K562 (cell line): ENCODE data around the gene SPAG16. TPM values are rescaled to one million over a fixed set of nuclear protein-coding genes. Genes with fewer than 3 reads are reported as not detected.

Experiments
- ATAC-seq: fragments of 200-7000 bp; cut with Tn5 transposase; 3 replicates; pipeline ENCODE4 v1.9.1; 2020; ENCODE audit warnings: moderate library complexity
- BruUV-seq: library from RNA; stranded (reverse); fragments of 400-500 nt; replicated peaks from 2 replicates; lab custom pipeline; 2021; lab: Mats Ljungman, UMichigan
- CTCF ChIA-PET: fragments of 300-600 bp; formaldehyde crosslinking; extraction: SDS; loops from one replicate; lab custom pipeline; 2021; ENCODE audit warnings: low intra/inter-chr PET ratio; lab: Yijun Ruan, JAX
- POLR2A ChIA-PET: fragments of 300-600, 350-650 bp; sonication (Branson Sonifier 250); formaldehyde crosslinking; extraction: SDS; loops from one replicate; lab custom pipeline; 2021; ENCODE audit warnings: antibody characterized with exemption, inconsistent platforms; lab: Yijun Ruan, JAX
- DNase-seq, 4 experiments: peaks; one replicate each; pipeline versions ENCODE4 v3.0.0 to v3.0.0-alpha.2; 2011 to 2018; ENCODE audit warnings: low spot score in 3 of 4, mixed read lengths in 3 of 4; ENCODE audit errors: extremely low read depth in 1 of 4
- FAIRE-seq: peaks from 2 replicates; lab custom pipeline; 2011; peaks lifted over from hg19 to GRCh38; lab: Jason Lieb, UNC
- H2AFZ ChIP-seq: 2 replicates; pipeline ENCODE4 v1.6.0; 2011; ENCODE audit warnings: low read depth, low read length, control low read depth, inconsistent platforms
- H3K27ac ChIP-seq: fragments of 200-600 bp; 3 replicates; pipeline ENCODE4 v1.8.0; 2011; ENCODE audit warnings: low read depth, mild to moderate bottlenecking, control low read depth, inconsistent platforms, low read length, moderate library complexity, mixed read lengths; ENCODE audit errors: extremely low read depth
- H3K27me3 ChIP-seq, 2 experiments: fragments of 300-600 bp in 1 of 2; 2 replicates in 1 of 2; 3 replicates in 1 of 2; pipeline versions ENCODE4 v1.6.0 to v1.8.0; 2011; ENCODE audit warnings: inconsistent platforms in 2 of 2, low read length in 2 of 2, mild to moderate bottlenecking in 1 of 2, mixed read lengths in 1 of 2, moderate library complexity in 1 of 2; ENCODE audit not compliant: control insufficient read depth in 2 of 2, insufficient read depth in 2 of 2
- H3K36me3 ChIP-seq: fragments of 300-600 bp; 3 replicates; pipeline ENCODE4 v1.8.0; 2011; ENCODE audit warnings: mild to moderate bottlenecking, low read length, inconsistent platforms; ENCODE audit not compliant: control insufficient read depth, insufficient read depth
- H3K4me1 ChIP-seq, 2 experiments: fragments of 200-600 bp in 1 of 2; replicated peaks in 1 of 2; 2 replicates in 1 of 2; 3 replicates in 1 of 2; pipeline versions ENCODE4 v1.5.1 to v1.8.0; 2011; ENCODE audit warnings: inconsistent platforms in 2 of 2, low read length in 2 of 2, mild to moderate bottlenecking in 1 of 2, mixed read lengths in 1 of 2, moderate library complexity in 1 of 2; ENCODE audit not compliant: control insufficient read depth in 2 of 2, insufficient read depth in 2 of 2
- H3K4me2 ChIP-seq: 2 replicates; pipeline ENCODE4 v1.6.1; 2011; ENCODE audit warnings: low read length, control low read depth, inconsistent platforms, mixed read lengths; ENCODE audit not compliant: insufficient read depth
- H3K4me3 ChIP-seq: fragments of 200-600 bp; sonication (generic), shearing (Covaris generic); 2 replicates; pipeline ENCODE4 v1.5.1; 2016; ENCODE audit warnings: control low read depth, inconsistent platforms
- H3K79me2 ChIP-seq: fragments of 200-600 bp; 3 replicates; pipeline ENCODE4 v1.8.0; 2011; ENCODE audit warnings: low read length, inconsistent platforms; ENCODE audit not compliant: control insufficient read depth, insufficient read depth
- H3K9ac ChIP-seq, 2 experiments: 2 replicates each; pipeline versions ENCODE4 v1.6.0 to v1.6.1; 2011; ENCODE audit warnings: low read depth in 2 of 2, low read length in 2 of 2, control low read depth in 1 of 2, inconsistent platforms in 1 of 2, mild to moderate bottlenecking in 1 of 2, mixed read lengths in 1 of 2; ENCODE audit not compliant: insufficient read depth in 1 of 2
- H3K9me1 ChIP-seq: one replicate; pipeline ENCODE4 v1.6.0; 2011; ENCODE audit warnings: inconsistent platforms, mild to moderate bottlenecking, low read length, moderate library complexity; ENCODE audit not compliant: control insufficient read depth, insufficient read depth
- H3K9me3 ChIP-seq: replicated peaks from 2 replicates; pipeline ENCODE4 v1.5.1; 2011; ENCODE audit warnings: low read depth, low read length, inconsistent platforms; ENCODE audit not compliant: control insufficient read depth, insufficient read depth
- H4K20me1 ChIP-seq: replicated peaks from 2 replicates; pipeline ENCODE4 v1.6.1; 2011; ENCODE audit warnings: low read length, inconsistent platforms, mixed read lengths; ENCODE audit not compliant: control insufficient read depth, insufficient read depth
- BHLHE40 ChIP-seq: IDR thresholded peaks from 2 replicates; pipeline ENCODE4 v1.6.1; 2011; ENCODE audit warnings: low read length, improper control_type of control experiment
- BRF2 ChIP-seq: IDR thresholded peaks from 3 replicates; pipeline ENCODE4 v1.6.1; 2011; ENCODE audit warnings: borderline replicate concordance, mild to moderate bottlenecking; ENCODE audit not compliant: insufficient read length, insufficient read depth
- FOS ChIP-seq: IDR thresholded peaks from 3 replicates; pipeline ENCODE4 v1.6.1; 2011; ENCODE audit not compliant: insufficient read length; ENCODE audit errors: extremely low read depth
- FOXJ3 ChIP-seq: sonication (generic); formaldehyde crosslinking; IDR thresholded peaks from 2 replicates; pipeline ENCODE4 v1.4.0; 2020; ENCODE audit warnings: mild to moderate bottlenecking, missing genetic modification reagents
- GABPA ChIP-seq: fragments of 200-800 bp; sonication (Bioruptor generic); conservative IDR thresholded peaks from 2 replicates; pipeline ENCODE4 v1.6.1; 2016; ENCODE audit warnings: low read depth, missing genetic modification characterization, missing compliant biosample characterization
- KAT2B ChIP-seq: IDR thresholded peaks from one replicate; pipeline ENCODE4 v1.6.1; 2012; ENCODE audit warnings: low read depth, mild to moderate bottlenecking, control low read depth, inconsistent platforms, low read length, moderate library complexity
- KLF13 ChIP-seq: fragments of 450-650 bp; IDR thresholded peaks from 2 replicates; pipeline ENCODE4 v1.6.1; 2016; ENCODE audit warnings: missing genetic modification characterization, low read depth, mild to moderate bottlenecking, missing compliant biosample characterization, moderate library complexity, borderline replicate concordance
- NEUROD1 ChIP-seq: fragments of 150-350 bp; IDR thresholded peaks from 2 replicates; pipeline ENCODE4 v1.6.1; 2014; ENCODE audit warnings: borderline replicate concordance, low read length, low read depth; ENCODE audit not compliant: partially characterized antibody
- PCBP1 ChIP-seq: fragments of 200-400 bp; formaldehyde crosslinking; IDR thresholded peaks from 2 replicates; pipeline ENCODE4 v1.6.1; 2018; ENCODE audit warnings: mild to moderate bottlenecking, low read depth, low read length; ENCODE audit not compliant: poor library complexity, severe bottlenecking
- PTRF ChIP-seq: fragments of 450-650 bp; IDR thresholded peaks from 2 replicates; pipeline ENCODE4 v1.6.1; 2016; ENCODE audit warnings: mild to moderate bottlenecking, missing genetic modification characterization, missing compliant biosample characterization
- SLC30A9 ChIP-seq: fragments of 250-450 bp; sonication (Bioruptor Pico); IDR thresholded peaks from 2 replicates; pipeline ENCODE4 v1.8.0; 2022; ENCODE audit warnings: mild to moderate bottlenecking, moderate library complexity
- TEAD4 ChIP-seq, 2 experiments: sonication (generic) in 1 of 2; formaldehyde crosslinking in 1 of 2; IDR thresholded peaks; 2 replicates each; pipeline versions ENCODE4 v1.6.1 to v1.8.0; 2012 to 2022; ENCODE audit warnings: borderline replicate concordance in 1 of 2, inconsistent platforms in 1 of 2, low read length in 1 of 2, mild to moderate bottlenecking in 1 of 2, missing genetic modification reagents in 1 of 2
- ZBTB34 ChIP-seq: fragments of 250-450 bp; sonication (Bioruptor Pico); IDR thresholded peaks from 2 replicates; pipeline ENCODE4 v1.8.0; 2021; ENCODE audit warnings: mild to moderate bottlenecking, moderate library complexity
- ZBTB9 ChIP-seq: fragments of 450-650 bp; formaldehyde crosslinking; IDR thresholded peaks from 2 replicates; pipeline ENCODE4 v1.4.0; 2020; ENCODE audit warnings: mild to moderate bottlenecking, moderate library complexity
- ZFP91 ChIP-seq: sonication (generic); formaldehyde crosslinking; IDR thresholded peaks from 2 replicates; pipeline ENCODE4 v1.8.0; 2022; ENCODE audit warnings: mild to moderate bottlenecking, missing genetic modification reagents
- ZFX ChIP-seq: sonication (generic); formaldehyde crosslinking; IDR thresholded peaks from 2 replicates; pipeline ENCODE4 v1.8.0; 2022; ENCODE audit warnings: mild to moderate bottlenecking, missing genetic modification reagents, moderate library complexity
- ZNF143 ChIP-seq: sonication (generic); formaldehyde crosslinking; IDR thresholded peaks from 2 replicates; pipeline ENCODE4 v1.9.0; 2022; ENCODE audit warnings: mild to moderate bottlenecking, missing genetic modification reagents
- ZZZ3 ChIP-seq: fragments of 450-650 bp; IDR thresholded peaks from 2 replicates; pipeline ENCODE4 v1.6.1; 2016; ENCODE audit warnings: antibody characterized with exemption, mild to moderate bottlenecking, moderate library complexity
- WGBS: fragments of 100-300 bp; shearing (Covaris generic); methylation state at CpG from one replicate; pipeline ENCODE4 v1.1.6; 2016; ENCODE audit warnings: low coverage, mixed read lengths; ENCODE audit not compliant: insufficient coverage; ENCODE audit errors: missing lambda C conversion rate; 5-methylcytosine and 5-hydroxymethylcytosine counted together
- in situ Hi-C: fragments of 300-500 bp; cut with MboI; formaldehyde crosslinking; loops from 4 replicates; pipeline ENCODE4 v1.15.0; 2018; ENCODE audit warnings: inconsistent platforms, mixed read lengths
- intact Hi-C: fragments of 100-400 bp; cut with micrococcal nuclease; formaldehyde crosslinking; loops from 2 replicates; pipeline ENCODE4 v1.14.2; 2022
- polyA plus RNA-seq, 8 experiments: library from polyadenylated mRNA; depleted of rRNA in 4 of 8; stranded (reverse) in 5 of 8; unstranded in 3 of 8; fragments of >200 nt; fragmentation: Nextera tagmentation in 2 of 8; fragmentation: Illumina TruSeq in 1 of 8; extraction: Ambion mirVana in 2 of 8; extraction: Trizol in 1 of 8; gene quantifications; 2 replicates each; pipeline versions ENCODE4 v1.2.1 to v1.2.3, GENCODE V29; 2011 to 2014; ENCODE audit warnings: inconsistent platforms in 1 of 8, missing spikeins in 1 of 8
- total RNA-seq, 7 experiments: library from RNA; depleted of rRNA in 6 of 7; stranded (reverse); fragments of >200 nt in 6 of 7; fragmentation: Illumina TruSeq in 2 of 7; extraction: Trizol in 2 of 7; gene quantifications; 2 replicates each; pipeline versions ENCODE4 v1.2.1 to v1.2.3, GENCODE V29; 2011 to 2021; ENCODE audit warnings: low replicate concordance in 1 of 7

SPAG16 gene
- total and polyA plus RNA-seq, 9 of the 15 experiments (the other 6 are each of a cell fraction or from before 2014, with no cell fraction given), result 0.98 to 5.9 (median 3.5) TPM

GRCh38 chr2:213545481-213545880 is 261.2 kb downstream of the SPAG16 start:
- H3K79me2 ChIP-seq, result no peaks in the 10 kb centered on the region
- 4% methylated on average over 2 of the region's 2 CpGs for WGBS
- H2AFZ ChIP-seq, result no peak overlapping the region
- no TSS peak for BruUV-seq
- ChIA-PET POLR2A (no interaction called here), CTCF (no interaction called here)
- no peak for FAIRE-seq
- no peak overlapping the region for H3K9ac ChIP-seq
- in situ Hi-C loops, result no loop called here
- no peaks in the 10 kb centered on the region for H3K27me3 ChIP-seq
- ATAC-seq, result no peak
- H3K4me2 ChIP-seq, result no peak overlapping the region
- no peaks in the 10 kb centered on the region for H3K4me1 ChIP-seq
- H3K4me3 ChIP-seq, result no peak overlapping the region
- no peak overlapping the region for H3K27ac ChIP-seq
- no peaks in the 10 kb centered on the region for H4K20me1 ChIP-seq
- no peaks in the 10 kb centered on the region for H3K9me1 ChIP-seq
- intact Hi-C loops, result no loop called here
- no peaks in the 10 kb centered on the region for H3K36me3 ChIP-seq
- no peaks in the 10 kb centered on the region for H3K9me3 ChIP-seq
- DNase-seq, result no peak
- TF ChIP-seq ZZZ3, result no peak
- no peak for TF ChIP-seq BHLHE40
- TF ChIP-seq FOXJ3 (CRISPR knock-in tag), result no peak
- TF ChIP-seq FOS, result no peak
- TF ChIP-seq GABPA, result no peak
- no peak for TF ChIP-seq ZNF143
- TF ChIP-seq KLF13 (tag), result no peak
- TF ChIP-seq SLC30A9 (CRISPR knock-in tag), result no peak
- no peak for TF ChIP-seq KAT2B
- TF ChIP-seq NEUROD1, result no peak
- no peak for TF ChIP-seq ZFX (CRISPR knock-in tag)
- TF ChIP-seq BRF2, result no peak
- no peak for TF ChIP-seq ZBTB34 (CRISPR knock-in tag)
- no peak for TF ChIP-seq PTRF (tag)
- TF ChIP-seq ZBTB9 (CRISPR knock-in tag), result no peak
- no peak for TF ChIP-seq TEAD4 (IDR thresholded peaks at IDR 0.05; ENCODE audit: low read length)
- no peak for TF ChIP-seq TEAD4 (CRISPR knock-in tag; IDR thresholded peaks at IDR 0.05; ENCODE audit: borderline replicate concordance)
- no peak for TF ChIP-seq ZFP91 (CRISPR knock-in tag)
- TF ChIP-seq PCBP1, result no peak
